Measurements from ENCODE around the gene CNTN5. TPM values are rescaled to one million over a fixed set of nuclear protein-coding genes. Genes with fewer than 3 reads are reported as not detected.

Gene CNTN5
- total and polyA plus RNA-seq, 7 donors, result under 0.01 to 0.46 TPM; not detected in 5

- no peaks in the 10 kb centered on the region for H3K36me3 ChIP-seq (ENCODE audit: insufficient read depth in 1 of 2, low read depth in 1 of 2)
- intact Hi-C loops (cut with DNase I), result no loop called here
- H3K27ac ChIP-seq, result no peak overlapping the region
- H3K9me3 ChIP-seq, result no peaks in the 10 kb centered on the region
- H3K4me3 ChIP-seq, result no peak overlapping the region
- no peaks in the 10 kb centered on the region for H3K4me1 ChIP-seq
- TF ChIP-seq CTCF (IDR thresholded peaks at IDR 0.05), result no peak
- no peak for DNase-seq
- ATAC-seq, result no peak
- no peaks in the 10 kb centered on the region for H3K27me3 ChIP-seq (ENCODE audit: insufficient read depth in 3 of 3, low read length in 2 of 3)
These were observed 1132.0 kb downstream of the CNTN5 start for GRCh38 chr11:100152766-100153165.

- intact Hi-C loops (cut with DNase I), result no loop called here
These were observed 1142.7 kb downstream of the CNTN5 start for GRCh38 chr11:100163471-100163870.

GRCh38 chr11:100174881-100175280, 1154.1 kb downstream of the CNTN5 start:
- no peak for TF ChIP-seq CTCF (IDR thresholded peaks at IDR 0.05)
- Histone ChIP-seq H3K27ac (no peak overlapping the region), H3K36me3 (ENCODE audit: insufficient read depth in 1 of 2, low read depth in 1 of 2) (no peaks in the 10 kb centered on the region), H3K4me3 (no peak overlapping the region), H3K4me1 (no peaks in the 10 kb centered on the region), H3K9me3 (no peaks in the 10 kb centered on the region), H3K27me3 (ENCODE audit: insufficient read depth in 3 of 3, low read length in 2 of 3) (no peaks in the 10 kb centered on the region)
- intact Hi-C loops (cut with DNase I), result no loop called here
- DNase-seq (no peak), ATAC-seq (no peak)
- WGBS, 3 donors, result 67 to 75% (median 71%) methylated on average over 3 of the region's 3 CpGs

More at GRCh38 chr11:100163471-100163870, 1142.7 kb downstream of the CNTN5 start:
- no peak for TF ChIP-seq CTCF (IDR thresholded peaks at IDR 0.05)
- DNase-seq, result no peak
- no peak for ATAC-seq
- no peaks in the 10 kb centered on the region for H3K9me3 ChIP-seq
- no peaks in the 10 kb centered on the region for H3K27me3 ChIP-seq (ENCODE audit: insufficient read depth in 3 of 3, low read length in 2 of 3)
- no peak overlapping the region for H3K27ac ChIP-seq
- H3K4me1 ChIP-seq, result no peaks in the 10 kb centered on the region
- H3K4me3 ChIP-seq, result no peak overlapping the region
- no peaks in the 10 kb centered on the region for H3K36me3 ChIP-seq (ENCODE audit: insufficient read depth in 1 of 2, low read depth in 1 of 2)

GRCh38 chr11:100176456-100176855, 1155.7 kb downstream of the CNTN5 start:
- no peak overlapping the region for H3K27ac ChIP-seq
- H3K4me3 ChIP-seq, result no peak overlapping the region
- intact Hi-C loops (cut with DNase I), result no loop called here
- TF ChIP-seq CTCF (IDR thresholded peaks at IDR 0.05), result no peak
- H3K36me3 ChIP-seq (ENCODE audit: insufficient read depth in 1 of 2, low read depth in 1 of 2), result no peaks in the 10 kb centered on the region
- H3K9me3 ChIP-seq, result no peaks in the 10 kb centered on the region
- ATAC-seq (no peak), DNase-seq (no peak)
- no peaks in the 10 kb centered on the region for H3K4me1 ChIP-seq
- H3K27me3 ChIP-seq (ENCODE audit: insufficient read depth in 3 of 3, low read length in 2 of 3), result no peaks in the 10 kb centered on the region

GRCh38 chr11:100177651-100178050, 1156.9 kb downstream of the CNTN5 start:
- ATAC-seq (no peak), DNase-seq (no peak)
- no peaks in the 10 kb centered on the region for H3K4me1 ChIP-seq
- no peak for TF ChIP-seq CTCF (IDR thresholded peaks at IDR 0.05)
- no peaks in the 10 kb centered on the region for H3K9me3 ChIP-seq
- H3K4me3 ChIP-seq, result no peak overlapping the region
- no peak overlapping the region for H3K27ac ChIP-seq
- 84 to 93% (median 89%) methylated on average over 5 of the region's 5 CpGs for WGBS, 3 donors
- intact Hi-C loops (cut with DNase I), result no loop called here
- H3K27me3 ChIP-seq (ENCODE audit: insufficient read depth in 3 of 3, low read length in 2 of 3), result no peaks in the 10 kb centered on the region
- H3K36me3 ChIP-seq (ENCODE audit: insufficient read depth in 1 of 2, low read depth in 1 of 2), result no peaks in the 10 kb centered on the region

All from psoas muscle (tissue), 8 donors.